Activated B cell treated with CpG ODN at 0.5 μM for 24 hours (primary cell): ENCODE measurements around the gene WDR38. TPM values are rescaled to one million over a fixed set of nuclear protein-coding genes. Genes with fewer than 3 reads are reported as not detected.

ENCODE experiments used
- ATAC-seq: fragments of 200-7000 bp; cut with Tn5 transposase; one replicate; pipeline ENCODE4 v1.10.0; 2021; ENCODE audit warnings: low read depth, mild to moderate bottlenecking, moderate library complexity
- CTCF ChIA-PET: fragments of 350-600 bp; sonication (Branson Sonifier 250); formaldehyde crosslinking; loops from one replicate; lab custom pipeline; 2021; ENCODE audit warnings: antibody characterized with exemption; lab: Charles Lee
- POLR2A ChIA-PET: fragments of 350-600 bp; sonication (Branson Sonifier 250); formaldehyde crosslinking; loops from one replicate; lab custom pipeline; 2021; ENCODE audit warnings: antibody characterized with exemption; lab: Charles Lee
- DNase-seq: peaks from one replicate; pipeline ENCODE4 v3.0.0; 2022
- H3K27ac Mint-ChIP-seq: one replicate; pipeline ENCODE4 v1.8.0; 2020; ENCODE audit warnings: mixed read lengths
- H3K27me3 Mint-ChIP-seq: one replicate; pipeline ENCODE4 v1.8.0; 2021; ENCODE audit warnings: mixed read lengths
- H3K36me3 Mint-ChIP-seq: one replicate; pipeline ENCODE4 v1.8.0; 2021; ENCODE audit warnings: low read depth, mixed read lengths
- H3K4me1 Mint-ChIP-seq: one replicate; pipeline ENCODE4 v1.8.0; 2021; ENCODE audit warnings: mixed read lengths
- H3K4me3 Mint-ChIP-seq: one replicate; pipeline ENCODE4 v1.8.0; 2020; ENCODE audit warnings: mild to moderate bottlenecking, mixed read lengths
- H3K9me3 Mint-ChIP-seq: one replicate; pipeline ENCODE4 v1.8.0; 2020; ENCODE audit warnings: mixed read lengths
- CTCF ChIP-seq: fragments of 200-600 bp; IDR thresholded peaks from one replicate; pipeline ENCODE4 v1.8.0; 2022; ENCODE audit warnings: antibody characterized with exemption, mild to moderate bottlenecking
- intact Hi-C: fragments of 100-400 bp; cut with micrococcal nuclease; formaldehyde crosslinking; loops from one replicate; pipeline ENCODE4 v1.15.1; 2024
- total RNA-seq: library from RNA; stranded (reverse); gene quantifications from 2 replicates; pipeline ENCODE4 v1.2.3, GENCODE V29; 2022

WDR38 gene
- total RNA-seq, 1 donor from 2014 or later = not detected

DNA sequence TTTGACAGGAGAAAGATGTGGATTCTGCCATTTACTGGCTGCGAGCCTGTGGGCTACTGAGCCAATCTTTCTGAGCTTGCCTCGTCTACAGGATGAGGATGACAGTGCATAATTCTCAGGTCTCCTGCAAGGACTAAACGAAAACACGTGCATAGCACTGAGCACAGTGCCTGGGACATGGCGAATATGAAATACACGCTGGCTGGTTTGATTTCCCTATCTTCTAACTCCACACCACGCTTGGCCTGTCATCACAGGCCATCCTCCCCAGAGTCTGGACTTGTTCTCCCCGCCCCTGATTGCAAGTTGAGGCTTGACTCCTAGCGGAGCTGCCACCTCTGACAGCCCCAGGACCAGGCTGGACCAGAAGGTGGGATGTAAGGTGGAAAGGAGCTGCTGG lies 46.6 kb downstream of the WDR38 start:
- Mint-ChIP-seq H3K4me1 (no peaks in the 10 kb centered on the region), H3K27ac (no peak overlapping the region), H3K4me3 (no peak overlapping the region), H3K27me3 (no peaks in the 10 kb centered on the region), H3K9me3 (no peaks in the 10 kb centered on the region), H3K36me3 (peaks cover 59% of the 10 kb centered on the region)
- no peak for TF ChIP-seq CTCF
- ChIA-PET CTCF (no interaction called here), POLR2A (no interaction called here)
- no peak for DNase-seq
- intact Hi-C loops = loop anchor here (10.0 kb wide), 1 partner anchor 475 kb away; no protein-coding TSS in a partner anchor
- no peak for ATAC-seq

DNA sequence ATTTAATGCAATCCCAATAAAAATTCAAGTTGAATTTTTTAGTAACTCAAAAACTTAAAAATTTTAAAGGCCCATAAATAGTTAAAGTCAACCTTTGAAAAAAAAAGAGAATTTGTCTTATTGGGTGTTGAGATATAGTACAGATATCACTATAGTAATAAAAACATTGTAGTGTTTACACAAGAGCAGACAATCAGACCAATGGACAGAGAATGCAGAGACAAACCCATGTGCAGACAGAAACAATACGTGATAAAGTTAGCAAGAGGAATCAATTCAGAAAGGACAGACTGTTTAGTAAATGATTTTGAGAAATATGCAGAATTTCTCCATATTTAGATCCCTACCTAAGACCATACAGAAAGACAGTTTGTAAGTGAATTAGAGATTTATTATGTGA lies 53.7 kb downstream of the WDR38 start:
- no peak overlapping the region for H3K27ac Mint-ChIP-seq
- H3K27me3 Mint-ChIP-seq = no peaks in the 10 kb centered on the region
- H3K4me3 Mint-ChIP-seq = no peak overlapping the region
- TF ChIP-seq CTCF = no peak
- ATAC-seq (no peak), DNase-seq (no peak)
- H3K9me3 Mint-ChIP-seq = no peaks in the 10 kb centered on the region
- intact Hi-C loops = no loop called here
- peaks cover 48% of the 10 kb centered on the region for H3K36me3 Mint-ChIP-seq
- no peaks in the 10 kb centered on the region for H3K4me1 Mint-ChIP-seq
- ChIA-PET POLR2A (no interaction called here), CTCF (no interaction called here)

Other genes starting within 250 kb of the WDR38 start
- gene NR6A1, start 82.1 kb upstream of the WDR38 start, total RNA-seq = 2.3 and 3.1 TPM in 2 replicates
- 0.73 and 0.78 TPM in 2 replicates for gene OLFML2A, start 76.3 kb upstream of the WDR38 start, total RNA-seq
- 2,037 and 2,426 TPM in 2 replicates for gene RPL35, start 8.5 kb downstream of the WDR38 start, total RNA-seq
- gene ARPC5L, start 8.7 kb downstream of the WDR38 start, total RNA-seq = 91.5 and 93.1 TPM in 2 replicates
- 11.8 and 14.0 TPM in 2 replicates for gene GOLGA1, start 87.6 kb downstream of the WDR38 start, total RNA-seq